ENCODE results near the gene CLDN20. TPM values are rescaled to one million over a fixed set of nuclear protein-coding genes. Genes with fewer than 3 reads are reported as not detected.
"Not testable (repeated sequence)": the region's sequence is repeated elsewhere in the genome, so short reads cannot be mapped to it uniquely, and the experiment has no call there.

Gene CLDN20
- polyA plus RNA-seq, 1 donor = 0.67 TPM

- Histone ChIP-seq H3K9me3 (ENCODE audit: control insufficient read depth, low read depth, low read length) (peaks cover 3% of the 10 kb centered on the region), H3K4me3 (ENCODE audit: low read length) (no peak overlapping the region), H3K27ac (ENCODE audit: low read length) (no peak overlapping the region), H3K4me1 (ENCODE audit: control insufficient read depth, insufficient read depth, low read length) (peaks cover 2% of the 10 kb centered on the region), H3K27me3 (ENCODE audit: control insufficient read depth, insufficient read depth, low read length) (no peaks in the 10 kb centered on the region), H3K36me3 (ENCODE audit: control insufficient read depth, insufficient read depth, low read length) (peaks cover 24% of the 10 kb centered on the region)
- DNase-seq = no peak
- 83% methylated on average over 2 of the region's 2 CpGs for WGBS (ENCODE audit: insufficient coverage, low lambda C conversion rate)
Measured at GRCh38 chr6:155310596-155310995, 46.8 kb downstream of the CLDN20 start.

DNA sequence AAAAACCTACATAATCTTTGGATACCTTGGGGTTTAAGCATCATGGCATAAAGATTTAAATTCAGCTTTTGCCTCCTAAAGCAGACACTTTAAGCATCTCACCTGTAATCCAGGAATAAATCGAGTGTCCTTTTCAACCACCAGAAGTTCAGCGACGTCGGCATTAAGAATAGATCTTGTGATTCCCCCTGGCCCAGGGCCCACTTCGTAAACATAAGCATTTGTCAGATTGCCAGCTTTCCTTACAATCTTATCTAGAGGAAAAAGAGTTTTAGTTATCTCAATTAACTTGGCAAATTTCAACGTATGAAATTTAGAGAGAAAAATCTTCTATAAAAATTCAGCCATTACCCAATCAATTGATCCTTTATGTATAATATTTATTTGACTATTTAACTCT lies 47.3 kb downstream of the CLDN20 start:
- Histone ChIP-seq H3K9me3 (ENCODE audit: control insufficient read depth, low read depth, low read length) (peaks cover 3% of the 10 kb centered on the region), H3K27me3 (ENCODE audit: control insufficient read depth, insufficient read depth, low read length) (no peaks in the 10 kb centered on the region), H3K4me3 (ENCODE audit: low read length) (no peak overlapping the region), H3K36me3 (ENCODE audit: control insufficient read depth, insufficient read depth, low read length) (peaks cover 24% of the 10 kb centered on the region), H3K27ac (ENCODE audit: low read length) (no peak overlapping the region), H3K4me1 (ENCODE audit: control insufficient read depth, insufficient read depth, low read length) (peaks cover 3% of the 10 kb centered on the region)
- no peak for DNase-seq
- WGBS (ENCODE audit: insufficient coverage, low lambda C conversion rate) = 50% methylated on average over 1 of the region's 6 CpGs

GRCh38 chr6:155311583-155311982 lies 47.8 kb downstream of the CLDN20 start:
- Histone ChIP-seq H3K27ac (ENCODE audit: low read length) (no peak overlapping the region), H3K9me3 (ENCODE audit: control insufficient read depth, low read depth, low read length) (peaks cover 3% of the 10 kb centered on the region), H3K4me3 (ENCODE audit: low read length) (no peak overlapping the region), H3K27me3 (ENCODE audit: control insufficient read depth, insufficient read depth, low read length) (no peaks in the 10 kb centered on the region), H3K4me1 (ENCODE audit: control insufficient read depth, insufficient read depth, low read length) (peaks cover 3% of the 10 kb centered on the region), H3K36me3 (ENCODE audit: control insufficient read depth, insufficient read depth, low read length) (peaks cover 23% of the 10 kb centered on the region)
- WGBS (ENCODE audit: insufficient coverage, low lambda C conversion rate) = 100% methylated on average over 1 of the region's 2 CpGs
- DNase-seq = no peak

GRCh38 chr6:155312950-155313349 lies 49.1 kb downstream of the CLDN20 start:
- not testable (repeated sequence) for H3K27me3 ChIP-seq (ENCODE audit: control insufficient read depth, insufficient read depth, low read length); DNase-seq; H3K4me3 ChIP-seq (ENCODE audit: low read length); H3K4me1 ChIP-seq (ENCODE audit: control insufficient read depth, insufficient read depth, low read length); H3K9me3 ChIP-seq (ENCODE audit: control insufficient read depth, low read depth, low read length); H3K27ac ChIP-seq (ENCODE audit: low read length)
- no CpG with 5 or more reads among the region's 7 CpGs for WGBS (ENCODE audit: insufficient coverage, low lambda C conversion rate)
- H3K36me3 ChIP-seq (ENCODE audit: control insufficient read depth, insufficient read depth, low read length) = peaks cover 17% of the 10 kb centered on the region

GRCh38 chr6:155313602-155314091 lies 49.8 kb downstream of the CLDN20 start:
- Histone ChIP-seq H3K9me3 (ENCODE audit: control insufficient read depth, low read depth, low read length) (peaks cover 3% of the 10 kb centered on the region), H3K27me3 (ENCODE audit: control insufficient read depth, insufficient read depth, low read length) (no peaks in the 10 kb centered on the region), H3K36me3 (ENCODE audit: control insufficient read depth, insufficient read depth, low read length) (peaks cover 11% of the 10 kb centered on the region), H3K4me3 (ENCODE audit: low read length) (peak overlapping the region; percentile 95), H3K27ac (ENCODE audit: low read length) (peak overlapping the region; percentile 81), H3K4me1 (ENCODE audit: control insufficient read depth, insufficient read depth, low read length) (peaks cover 3% of the 10 kb centered on the region)
- DNase-seq = peak in 1 of 2 donors; percentile 44
- WGBS (ENCODE audit: insufficient coverage, low lambda C conversion rate) = 0% methylated on average over 5 of the region's 15 CpGs

GRCh38 chr6:155314092-155314772 lies 50.4 kb downstream of the CLDN20 start, which contains the start of gene TFB1M:
Gene TFB1M (minus strand): TSS chr6:155314484. CDS start chr6:155314428, 56 bp downstream.
- DNase-seq = peak; percentile 99
- Histone ChIP-seq H3K36me3 (ENCODE audit: control insufficient read depth, insufficient read depth, low read length) (peaks cover 9% of the 10 kb centered on the region), H3K4me3 (ENCODE audit: low read length) (peak within 1 kb of the TSS; percentile 95), H3K27ac (ENCODE audit: low read length) (peak within 1 kb of the TSS; percentile 86), H3K27me3 (ENCODE audit: control insufficient read depth, insufficient read depth, low read length) (no peaks in the 10 kb centered on the region), H3K9me3 (ENCODE audit: control insufficient read depth, low read depth, low read length) (peaks cover 3% of the 10 kb centered on the region), H3K4me1 (ENCODE audit: control insufficient read depth, insufficient read depth, low read length) (peaks cover 3% of the 10 kb centered on the region)
- WGBS (ENCODE audit: insufficient coverage, low lambda C conversion rate) = no CpG with 5 or more reads among the region's 52 CpGs

DNA sequence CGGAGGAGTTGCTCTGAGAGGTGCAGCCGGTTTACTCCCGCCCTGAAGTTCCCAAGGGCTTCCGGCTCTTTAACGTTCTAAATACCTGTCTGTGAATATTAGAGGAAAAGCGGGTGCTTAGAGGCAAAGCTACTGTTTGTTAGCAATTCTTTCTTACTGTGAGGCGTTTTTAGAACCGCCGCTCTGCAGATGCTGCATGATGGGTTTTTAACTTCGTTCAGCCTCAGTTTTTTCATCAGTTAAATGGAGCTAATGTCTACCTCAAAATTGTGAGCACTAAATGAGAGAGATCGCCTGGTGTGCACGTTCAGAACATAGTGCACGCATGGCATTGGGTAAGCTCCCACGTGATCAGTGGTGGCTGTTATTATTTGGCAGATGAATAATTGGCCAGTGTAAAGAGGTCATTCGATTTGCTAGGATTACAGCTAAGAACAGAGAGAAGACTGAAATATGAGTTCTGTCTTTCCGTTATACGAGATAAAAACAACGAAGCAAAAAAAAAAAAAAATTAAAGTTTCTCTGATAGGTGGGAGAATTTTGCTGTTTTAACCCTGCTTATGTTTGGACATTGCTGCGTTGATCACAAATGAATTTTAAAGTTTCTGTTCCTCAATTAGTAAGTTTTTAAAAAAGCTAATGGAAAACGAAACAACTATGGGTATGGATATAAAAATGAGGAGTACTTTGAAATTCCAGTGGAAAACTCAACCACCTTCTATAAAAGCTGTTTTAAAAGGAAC lies 51.1 kb downstream of the CLDN20 start:
- Histone ChIP-seq H3K4me1 (ENCODE audit: control insufficient read depth, insufficient read depth, low read length) (peaks cover 3% of the 10 kb centered on the region), H3K27me3 (ENCODE audit: control insufficient read depth, insufficient read depth, low read length) (no peaks in the 10 kb centered on the region), H3K4me3 (ENCODE audit: low read length) (peak overlapping the region; percentile 95), H3K9me3 (ENCODE audit: control insufficient read depth, low read depth, low read length) (peaks cover 3% of the 10 kb centered on the region), H3K36me3 (ENCODE audit: control insufficient read depth, insufficient read depth, low read length) (peaks cover 6% of the 10 kb centered on the region), H3K27ac (ENCODE audit: low read length) (peak overlapping the region; percentile 86)
- 17% methylated on average over 6 of the region's 20 CpGs for whole genome bisulfite sequencing (ENCODE audit: insufficient coverage, low lambda C conversion rate)
- peak in 1 of 2 donors; percentile 76 for DNase-seq

GRCh38 chr6:155315516-155315871 lies 51.7 kb downstream of the CLDN20 start:
- WGBS (ENCODE audit: insufficient coverage, low lambda C conversion rate) = 60% methylated on average over 1 of the region's 3 CpGs

DNA sequence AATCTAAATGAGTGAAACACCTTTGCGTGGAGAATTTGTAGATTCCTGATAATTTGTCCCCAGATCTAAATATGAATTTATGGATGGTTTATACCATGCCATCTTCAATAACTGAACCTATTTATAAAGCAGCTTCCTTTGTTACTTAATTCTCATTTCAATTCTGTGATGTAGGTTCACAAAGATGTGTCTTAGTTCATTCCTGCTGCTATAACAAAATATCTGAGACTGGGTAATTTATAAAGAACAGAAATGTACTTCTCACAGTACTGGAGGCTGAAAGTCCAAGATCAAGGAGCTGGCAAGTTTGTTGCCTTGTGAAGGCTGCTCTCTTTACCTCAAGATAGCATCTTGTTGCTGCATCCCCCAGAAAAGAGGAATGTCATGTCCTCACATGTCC lies 52.6 kb downstream of the CLDN20 start:
- WGBS (ENCODE audit: insufficient coverage, low lambda C conversion rate) = 100% methylated on average over 1 of the region's 1 CpG
- no peak for DNase-seq

More at GRCh38 chr6:155315516-155315871, 51.7 kb downstream of the CLDN20 start:
- Histone ChIP-seq H3K9me3 (ENCODE audit: control insufficient read depth, low read depth, low read length) (peaks cover 3% of the 10 kb centered on the region), H3K36me3 (ENCODE audit: control insufficient read depth, insufficient read depth, low read length) (peaks cover 2% of the 10 kb centered on the region), H3K27ac (ENCODE audit: low read length) (peak overlapping the region; percentile 86), H3K4me3 (ENCODE audit: low read length) (peak overlapping the region; percentile 95), H3K4me1 (ENCODE audit: control insufficient read depth, insufficient read depth, low read length) (peaks cover 3% of the 10 kb centered on the region), H3K27me3 (ENCODE audit: control insufficient read depth, insufficient read depth, low read length) (no peaks in the 10 kb centered on the region)
- DNase-seq = peak in 1 of 2 donors; percentile 42

DNA sequence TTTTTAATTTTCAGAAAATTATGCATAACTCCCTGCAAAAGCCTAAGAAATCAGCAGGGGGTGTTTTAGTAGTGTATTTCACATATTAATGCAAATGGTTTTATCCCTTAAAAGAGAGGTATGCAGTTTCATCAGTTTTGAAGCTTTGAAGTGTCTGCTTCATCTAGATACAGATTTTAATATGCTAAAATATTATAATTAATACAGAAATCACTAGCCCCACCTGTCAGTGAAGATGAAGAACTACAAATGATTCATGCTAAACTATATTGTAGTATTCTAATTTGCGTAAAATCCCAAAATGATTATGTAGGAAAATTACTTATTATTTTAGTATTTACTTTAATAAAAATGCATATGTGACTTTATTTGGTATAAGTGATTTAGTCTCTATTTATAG lies 53.4 kb downstream of the CLDN20 start:
- Histone ChIP-seq H3K9me3 (ENCODE audit: control insufficient read depth, low read depth, low read length) (peaks cover 3% of the 10 kb centered on the region), H3K4me3 (ENCODE audit: low read length) (no peak overlapping the region), H3K27ac (ENCODE audit: low read length) (no peak overlapping the region), H3K4me1 (ENCODE audit: control insufficient read depth, insufficient read depth, low read length) (peaks cover 3% of the 10 kb centered on the region), H3K36me3 (ENCODE audit: control insufficient read depth, insufficient read depth, low read length) (no peaks in the 10 kb centered on the region), H3K27me3 (ENCODE audit: control insufficient read depth, insufficient read depth, low read length) (no peaks in the 10 kb centered on the region)
- WGBS (ENCODE audit: insufficient coverage, low lambda C conversion rate) = 88% methylated on average over 1 of the region's 1 CpG
- no peak for DNase-seq

More for the DNA sequence above, 52.6 kb downstream of the CLDN20 start:
- H3K4me3 ChIP-seq (ENCODE audit: low read length) = no peak overlapping the region
- H3K9me3 ChIP-seq (ENCODE audit: control insufficient read depth, low read depth, low read length) = peaks cover 3% of the 10 kb centered on the region
- peaks cover 3% of the 10 kb centered on the region for H3K4me1 ChIP-seq (ENCODE audit: control insufficient read depth, insufficient read depth, low read length)
- no peaks in the 10 kb centered on the region for H3K27me3 ChIP-seq (ENCODE audit: control insufficient read depth, insufficient read depth, low read length)
- H3K36me3 ChIP-seq (ENCODE audit: control insufficient read depth, insufficient read depth, low read length) = no peaks in the 10 kb centered on the region
- H3K27ac ChIP-seq (ENCODE audit: low read length) = no peak overlapping the region
